K562 (cell line): ENCODE data around the gene NEK5. TPM values are rescaled to one million over a fixed set of nuclear protein-coding genes. Genes with fewer than 3 reads are reported as not detected.

Experiments
- BRF2 ChIP-seq: IDR thresholded peaks from 3 replicates; pipeline ENCODE4 v1.6.1; 2011; ENCODE audit warnings: borderline replicate concordance, mild to moderate bottlenecking; ENCODE audit not compliant: insufficient read length, insufficient read depth
- CBFB ChIP-seq: sonication (generic); formaldehyde crosslinking; IDR thresholded peaks from 2 replicates; pipeline ENCODE4 v1.4.0; 2020; ENCODE audit warnings: mild to moderate bottlenecking, missing genetic modification reagents
- DNMT1 ChIP-seq: fragments of 450-650 bp; IDR thresholded peaks from 2 replicates; pipeline ENCODE4 v1.6.1; 2016; ENCODE audit warnings: antibody characterized with exemption, mild to moderate bottlenecking
- FOSL1 ChIP-seq: fragments of 200-800 bp; sonication (Bioruptor generic); conservative IDR thresholded peaks from 2 replicates; pipeline ENCODE4 v1.6.1; 2016; ENCODE audit warnings: missing genetic modification characterization, missing compliant biosample characterization
- HMGXB4 ChIP-seq: sonication (generic); formaldehyde crosslinking; IDR thresholded peaks from 2 replicates; pipeline ENCODE4 v1.8.1; 2023; ENCODE audit warnings: mild to moderate bottlenecking, missing genetic modification reagents
- IRF2 ChIP-seq: sonication (generic); formaldehyde crosslinking; IDR thresholded peaks from 2 replicates; pipeline ENCODE4 v1.8.1; 2022; ENCODE audit warnings: mild to moderate bottlenecking, missing genetic modification reagents
- NR2C1 ChIP-seq, 2 experiments: fragments of 450-650 bp; IDR thresholded peaks; 2 replicates each; pipeline ENCODE4 v1.6.1; 2017; ENCODE audit warnings: mild to moderate bottlenecking in 2 of 2, antibody characterized with exemption in 1 of 2, inconsistent platforms in 1 of 2, missing compliant biosample characterization in 1 of 2, missing genetic modification characterization in 1 of 2
- RBM17 ChIP-seq: fragments of 200-400 bp; formaldehyde crosslinking; IDR thresholded peaks from 2 replicates; pipeline ENCODE4 v1.6.1; 2017; ENCODE audit warnings: low read depth, mild to moderate bottlenecking, low read length, borderline replicate concordance
- SNAPC5 ChIP-seq: fragments of 250-450 bp; sonication (Bioruptor Pico); IDR thresholded peaks from 2 replicates; pipeline ENCODE4 v1.8.0; 2021; ENCODE audit warnings: moderate library complexity, mild to moderate bottlenecking, inconsistent platforms
- THRB ChIP-seq: fragments of 450-650 bp; formaldehyde crosslinking; conservative IDR thresholded peaks from 2 replicates; pipeline ENCODE4 v1.4.0; 2022; ENCODE audit warnings: mild to moderate bottlenecking, missing genetic modification characterization
- ZC3H4 ChIP-seq: sonication (generic); formaldehyde crosslinking; IDR thresholded peaks from 2 replicates; pipeline ENCODE4 v1.9.0; 2021; ENCODE audit warnings: missing genetic modification reagents, borderline replicate concordance
- ZNF384 ChIP-seq: IDR thresholded peaks from 2 replicates; pipeline ENCODE4 v1.6.1; 2012; ENCODE audit warnings: low read depth, low read length, improper control_type of control experiment
- ZNF639 ChIP-seq, 2 experiments: fragments of 200-800 bp in 1 of 2; sonication (Bioruptor generic) in 1 of 2; sonication (generic) in 1 of 2; formaldehyde crosslinking in 1 of 2; IDR thresholded peaks in 1 of 2; conservative IDR thresholded peaks in 1 of 2; 2 replicates each; pipeline versions ENCODE4 v1.5.0 to v1.6.1; 2016 to 2020; ENCODE audit warnings: missing compliant biosample characterization in 1 of 2, missing genetic modification characterization in 1 of 2, missing genetic modification reagents in 1 of 2
- polyA plus RNA-seq, 8 experiments: library from polyadenylated mRNA; depleted of rRNA in 4 of 8; stranded (reverse) in 5 of 8; unstranded in 3 of 8; fragments of >200 nt; fragmentation: Nextera tagmentation in 2 of 8; fragmentation: Illumina TruSeq in 1 of 8; extraction: Ambion mirVana in 2 of 8; extraction: Trizol in 1 of 8; gene quantifications; 2 replicates each; pipeline versions ENCODE4 v1.2.1 to v1.2.3, GENCODE V29; 2011 to 2014; ENCODE audit warnings: inconsistent platforms in 1 of 8, missing spikeins in 1 of 8
- total RNA-seq, 7 experiments: library from RNA; depleted of rRNA in 6 of 7; stranded (reverse); fragments of >200 nt in 6 of 7; fragmentation: Illumina TruSeq in 2 of 7; extraction: Trizol in 2 of 7; gene quantifications; 2 replicates each; pipeline versions ENCODE4 v1.2.1 to v1.2.3, GENCODE V29; 2011 to 2021; ENCODE audit warnings: low replicate concordance in 1 of 7
- TF ChIP-seq, protein P1 (sequence below): IDR thresholded peaks from 2 replicates; pipeline ENCODE4 v1.6.1; 2014; ENCODE audit warnings: antibody characterized with exemption
- TF ChIP-seq, protein P2 (sequence below): fragments of 250-450 bp; sonication (Bioruptor Pico); IDR thresholded peaks from 2 replicates; pipeline ENCODE4 v1.8.0; 2022; ENCODE audit warnings: inconsistent platforms

Gene NEK5
- total and polyA plus RNA-seq, 9 of the 15 experiments (the other 6 are each of a cell fraction or from before 2014, with no cell fraction given), result 0.09 to 0.44 (median 0.33) TPM

GRCh38 chr13:52127783-52128702, 830 bp downstream of the NEK5 start (continued):
- TF ChIP-seq NR2C1 (IDR thresholded peaks at IDR 0.05) (no peak), NR2C1 (tag; IDR thresholded peaks at IDR 0.05) (no peak), ZNF639 (CRISPR knock-in tag; conservative IDR thresholded peaks at IDR 0.05 in 1 of 2, IDR thresholded peaks at IDR 0.05 in 1 of 2) (no peak), ZC3H4 (CRISPR knock-in tag) (no peak), RBM17 (no peak), CBFB (CRISPR knock-in tag) (no peak), HMGXB4 (no peak), DNMT1 (no peak), IRF2 (CRISPR knock-in tag) (no peak), BRF2 (no peak), SNAPC5 (CRISPR knock-in tag) (no peak), ZNF384 (no peak), FOSL1 (tag) (no peak), THRB (CRISPR knock-in tag) (no peak)
- TF ChIP-seq, protein P1, sequence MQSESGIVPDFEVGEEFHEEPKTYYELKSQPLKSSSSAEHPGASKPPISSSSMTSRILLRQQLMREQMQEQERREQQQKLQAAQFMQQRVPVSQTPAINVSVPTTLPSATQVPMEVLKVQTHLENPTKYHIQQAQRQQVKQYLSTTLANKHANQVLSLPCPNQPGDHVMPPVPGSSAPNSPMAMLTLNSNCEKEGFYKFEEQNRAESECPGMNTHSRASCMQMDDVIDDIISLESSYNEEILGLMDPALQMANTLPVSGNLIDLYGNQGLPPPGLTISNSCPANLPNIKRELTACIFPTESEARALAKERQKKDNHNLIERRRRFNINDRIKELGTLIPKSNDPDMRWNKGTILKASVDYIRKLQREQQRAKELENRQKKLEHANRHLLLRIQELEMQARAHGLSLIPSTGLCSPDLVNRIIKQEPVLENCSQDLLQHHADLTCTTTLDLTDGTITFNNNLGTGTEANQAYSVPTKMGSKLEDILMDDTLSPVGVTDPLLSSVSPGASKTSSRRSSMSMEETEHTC, result no peak
- TF ChIP-seq, protein P2, sequence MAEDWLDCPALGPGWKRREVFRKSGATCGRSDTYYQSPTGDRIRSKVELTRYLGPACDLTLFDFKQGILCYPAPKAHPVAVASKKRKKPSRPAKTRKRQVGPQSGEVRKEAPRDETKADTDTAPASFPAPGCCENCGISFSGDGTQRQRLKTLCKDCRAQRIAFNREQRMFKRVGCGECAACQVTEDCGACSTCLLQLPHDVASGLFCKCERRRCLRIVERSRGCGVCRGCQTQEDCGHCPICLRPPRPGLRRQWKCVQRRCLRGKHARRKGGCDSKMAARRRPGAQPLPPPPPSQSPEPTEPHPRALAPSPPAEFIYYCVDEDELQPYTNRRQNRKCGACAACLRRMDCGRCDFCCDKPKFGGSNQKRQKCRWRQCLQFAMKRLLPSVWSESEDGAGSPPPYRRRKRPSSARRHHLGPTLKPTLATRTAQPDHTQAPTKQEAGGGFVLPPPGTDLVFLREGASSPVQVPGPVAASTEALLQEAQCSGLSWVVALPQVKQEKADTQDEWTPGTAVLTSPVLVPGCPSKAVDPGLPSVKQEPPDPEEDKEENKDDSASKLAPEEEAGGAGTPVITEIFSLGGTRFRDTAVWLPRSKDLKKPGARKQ (CRISPR knock-in tag), result no peak
